Endometrium (tissue), 2 donors: ENCODE results near the gene SDCBP2.

Experiments used
- FAIRE-seq: peaks from 2 replicates; lab custom pipeline; 2012; peaks lifted over from hg19 to GRCh38; lab: Jason Lieb, UNC
- donor health status: control.
- donor health status: control.

The SDCBP2 gene

DNA sequence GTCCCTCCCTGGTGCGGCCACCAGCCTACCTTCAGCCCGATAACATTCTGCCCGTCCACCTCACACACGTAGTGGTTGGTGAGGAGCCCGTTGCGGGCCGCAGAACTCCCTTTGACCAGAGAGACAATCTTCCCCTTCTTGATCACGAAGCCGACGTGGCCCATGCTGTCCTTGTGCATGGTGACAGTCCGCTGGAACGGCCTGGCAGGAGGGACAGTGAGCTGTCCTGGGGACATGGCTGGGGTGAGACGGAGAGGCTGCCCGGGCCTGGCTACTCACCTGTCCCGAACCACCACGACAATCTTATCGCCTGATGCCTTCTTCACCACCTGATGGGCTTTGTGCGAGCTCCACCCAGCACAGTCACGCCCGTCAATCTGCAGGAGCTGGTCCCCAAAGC lies 16.6 kb downstream of the SDCBP2 start:
- FAIRE-seq = no peak

DNA sequence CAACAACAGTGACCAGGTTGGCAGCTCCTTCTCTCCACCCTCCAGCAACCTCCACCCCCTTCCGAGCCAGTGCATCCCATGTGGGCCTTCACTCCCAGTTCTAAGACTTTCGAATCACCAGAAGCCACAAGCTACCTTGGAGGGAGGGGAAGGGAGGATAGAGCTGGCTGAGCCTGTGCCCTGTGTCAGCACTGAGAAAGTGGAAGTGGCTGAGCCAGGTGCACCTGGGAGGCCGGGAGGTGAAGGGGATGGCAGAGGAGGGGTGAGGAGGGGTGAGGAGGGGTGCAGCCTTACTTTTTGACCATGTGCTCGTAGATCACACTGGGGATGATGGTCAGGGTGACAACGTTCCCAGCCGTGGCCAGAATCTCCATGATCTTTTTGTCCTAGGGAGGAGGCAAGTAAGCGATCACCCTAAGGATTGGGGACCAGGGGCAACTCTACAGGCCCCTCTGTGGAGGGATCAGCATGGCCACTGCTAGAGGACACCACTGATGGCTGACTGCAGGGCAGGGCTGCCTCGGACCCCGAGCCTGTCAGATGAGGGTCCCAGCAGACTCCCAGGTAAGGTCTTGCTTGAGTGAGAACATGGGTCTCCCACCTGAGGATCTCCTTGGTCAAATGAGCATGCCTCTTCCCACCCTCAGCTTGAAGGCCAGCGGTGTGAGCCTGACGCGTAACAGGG lies 18.3 kb downstream of the SDCBP2 start:
- FAIRE-seq = no peak

DNA sequence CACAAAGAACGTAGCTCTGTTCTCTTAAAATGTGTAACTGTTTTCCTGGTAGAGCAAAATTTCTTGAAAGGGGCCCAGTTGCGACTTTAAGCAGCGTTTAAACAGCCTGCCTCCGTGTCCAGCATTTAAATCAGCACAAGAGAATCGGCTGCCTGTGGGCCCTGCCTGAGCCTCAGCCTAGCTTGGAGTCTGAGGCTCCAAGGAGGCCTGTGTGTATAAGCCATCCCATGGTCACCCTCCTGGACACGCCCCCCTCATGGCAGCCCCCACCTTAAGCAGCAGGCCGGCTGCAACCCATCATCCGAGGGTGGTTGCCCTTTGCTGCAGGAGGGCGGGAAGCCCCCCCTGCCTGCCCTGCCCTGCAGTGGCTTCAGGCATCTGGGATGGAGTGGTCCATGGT lies 18.9 kb downstream of the SDCBP2 start:
- FAIRE-seq = no peak

DNA sequence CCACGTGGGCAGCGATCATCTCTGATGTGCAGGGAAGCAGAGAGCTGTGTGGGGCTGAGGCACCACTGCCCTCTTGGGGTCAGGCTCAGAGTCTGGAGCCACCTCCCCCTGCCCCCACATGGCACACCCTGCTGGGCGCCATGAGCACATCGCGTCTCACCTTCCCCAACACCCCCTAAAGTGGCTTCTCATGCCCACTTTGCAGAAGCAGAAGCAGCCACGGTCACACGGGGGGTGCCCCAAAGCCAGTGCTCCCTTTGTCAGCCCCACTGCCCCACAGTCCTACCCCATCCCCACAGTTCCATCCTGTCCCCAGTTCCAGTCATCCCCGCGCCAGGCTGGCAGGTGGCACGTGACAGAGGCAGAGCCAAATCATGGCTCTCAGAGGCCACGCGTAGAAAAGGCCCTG lies 19.5 kb downstream of the SDCBP2 start:
- FAIRE-seq = no peak

DNA sequence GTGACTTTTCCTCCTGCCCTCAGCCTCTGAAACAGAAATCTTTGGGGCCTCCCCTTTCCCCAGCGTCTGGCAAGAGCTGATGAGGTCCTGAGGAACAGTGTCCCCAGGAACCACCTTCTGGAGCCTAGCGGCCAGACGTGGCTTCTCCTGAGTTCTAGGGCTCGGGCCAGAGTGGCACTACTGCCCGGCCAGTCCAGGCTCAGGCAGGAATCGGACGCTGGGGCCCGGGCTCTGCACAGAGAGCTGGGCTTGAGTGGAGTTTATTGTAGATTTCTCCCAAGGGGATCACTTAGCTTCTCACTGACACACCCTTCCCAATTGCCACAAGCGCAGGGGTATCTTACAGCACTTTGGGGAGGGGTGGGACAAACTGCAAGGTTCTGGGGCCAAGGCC lies 20.2 kb downstream of the SDCBP2 start:
- no peak for FAIRE-seq

DNA sequence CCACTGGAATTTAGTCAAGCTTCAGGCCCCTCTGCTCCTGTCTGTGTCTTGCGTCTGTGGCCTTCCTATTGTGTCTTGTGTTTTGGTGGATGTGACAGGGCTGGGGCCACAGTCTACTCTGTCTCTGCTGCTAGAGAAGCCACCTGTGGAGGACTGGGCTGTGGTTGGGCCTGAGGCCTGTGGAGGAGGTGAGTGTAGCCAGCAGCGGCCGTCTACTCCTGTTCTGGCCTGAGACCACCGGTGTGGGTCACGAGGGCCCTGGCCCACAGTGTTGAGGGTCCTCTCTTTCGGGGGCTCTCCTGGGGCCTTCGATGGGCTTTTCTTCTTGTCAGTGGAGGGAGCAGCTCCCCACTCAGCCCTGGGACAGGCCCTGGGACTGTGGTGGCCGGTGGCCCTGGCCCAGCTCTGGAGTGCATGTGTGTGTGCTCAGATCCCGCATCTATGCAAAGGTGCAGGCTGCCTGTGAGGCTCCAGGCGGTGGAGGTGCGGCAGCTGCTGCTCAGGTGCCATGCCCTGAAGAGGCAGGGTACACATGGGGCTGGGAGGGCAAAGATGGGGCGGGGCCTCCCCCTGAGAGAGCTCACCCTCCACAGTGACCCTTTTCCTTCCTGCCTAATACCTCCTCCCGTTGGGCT lies 20.8 kb downstream of the SDCBP2 start:
- FAIRE-seq = no peak

DNA sequence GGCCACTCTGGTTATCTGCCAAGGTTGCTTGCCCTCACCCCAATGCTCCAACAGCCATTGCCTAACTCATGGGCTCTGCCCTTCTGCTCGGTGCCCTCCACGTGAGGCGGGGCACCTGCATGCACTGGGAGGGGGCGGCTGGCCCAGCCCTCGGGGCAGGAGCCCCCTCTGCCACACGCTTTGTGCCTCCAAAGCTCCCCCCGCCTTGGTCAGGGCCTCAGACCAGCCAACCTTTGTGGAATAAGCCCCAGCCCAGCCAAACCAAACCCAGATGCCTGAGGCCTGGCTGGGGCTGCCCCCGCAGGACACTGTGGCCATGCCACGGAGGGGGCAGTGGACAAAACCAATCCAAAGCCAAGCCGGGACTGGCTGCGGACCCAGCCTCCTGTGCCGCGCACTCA lies 21.4 kb downstream of the SDCBP2 start:
- FAIRE-seq = no peak

DNA sequence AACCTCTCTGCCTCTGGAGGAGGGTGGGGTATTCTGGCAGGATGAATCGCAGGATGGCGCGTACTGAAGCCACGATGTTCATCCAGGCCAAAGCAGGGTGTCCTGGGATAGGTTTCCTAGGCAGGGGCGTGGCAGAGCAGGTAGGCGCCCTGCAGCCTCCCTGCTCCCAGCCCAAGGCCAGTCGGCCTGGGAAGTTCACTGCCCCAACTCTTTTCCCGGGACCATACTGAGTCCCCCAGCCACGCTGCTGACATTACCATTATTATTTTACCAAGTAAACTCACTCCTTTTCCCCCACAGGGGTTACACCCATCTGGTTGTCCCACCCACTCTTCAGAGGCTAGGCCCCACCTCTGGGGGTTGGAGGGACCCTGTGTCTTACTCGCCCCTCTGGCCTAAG lies 21.8 kb downstream of the SDCBP2 start:
- FAIRE-seq = no peak

DNA sequence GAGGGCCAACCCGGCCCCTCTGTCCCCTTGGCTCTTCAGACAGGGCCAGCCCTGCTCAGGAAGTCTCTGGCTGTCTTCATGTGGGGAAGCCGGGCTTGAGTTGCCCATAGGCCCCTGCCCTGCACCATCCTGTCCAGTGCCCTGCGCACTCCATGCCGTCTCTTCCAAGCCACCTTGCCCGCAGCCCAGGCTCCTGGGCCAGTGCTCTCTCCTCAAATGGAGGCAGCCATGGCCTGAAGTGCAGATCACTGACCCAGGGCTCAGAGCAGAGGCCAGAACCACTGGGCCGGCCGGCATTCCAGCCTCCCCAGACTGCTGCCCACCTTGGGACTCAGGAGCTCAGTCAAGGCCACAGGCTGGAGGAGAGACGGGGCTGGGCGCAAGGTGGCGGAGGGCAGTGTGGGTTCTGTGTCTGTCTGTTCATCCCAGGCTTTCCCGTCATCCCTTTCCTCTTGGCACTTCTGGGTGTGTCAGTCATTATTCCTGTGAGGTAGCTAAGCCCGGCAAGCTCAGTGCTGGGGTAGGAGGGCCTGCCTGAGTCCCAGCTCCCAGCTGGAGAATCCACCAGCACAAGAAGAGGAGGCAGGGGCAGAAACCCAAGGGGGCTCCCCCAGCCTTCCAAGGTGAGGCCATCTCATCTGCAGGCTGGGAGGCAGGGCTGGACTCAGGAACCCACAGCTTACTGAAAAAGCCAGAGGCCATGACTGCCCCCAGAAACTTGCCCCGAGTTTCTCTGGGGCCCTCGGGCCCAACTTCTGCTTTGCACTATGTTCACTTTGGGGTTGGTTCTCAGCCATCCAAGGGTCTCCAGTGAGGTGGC lies 22.4 kb downstream of the SDCBP2 start:
- no peak for FAIRE-seq

DNA sequence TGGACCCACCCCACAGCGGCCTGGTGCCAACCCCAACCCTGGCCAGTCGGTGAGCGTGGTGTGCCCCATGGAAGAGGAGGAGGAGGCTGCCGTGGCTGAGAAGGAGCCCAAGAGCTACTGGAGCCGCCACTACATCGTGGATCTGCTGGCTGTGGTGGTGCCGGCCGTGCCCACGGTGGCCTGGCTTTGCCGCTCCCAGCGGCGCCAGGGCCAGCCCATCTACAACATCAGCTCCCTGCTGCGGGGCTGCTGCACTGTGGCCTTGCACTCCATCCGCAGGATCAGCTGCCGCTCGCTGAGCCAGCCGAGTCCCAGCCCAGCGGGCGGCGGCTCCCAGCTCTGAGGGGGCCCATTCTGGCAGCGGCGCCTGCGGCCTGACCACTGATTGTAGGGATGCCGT lies 23.2 kb downstream of the SDCBP2 start:
- FAIRE-seq = no peak

DNA sequence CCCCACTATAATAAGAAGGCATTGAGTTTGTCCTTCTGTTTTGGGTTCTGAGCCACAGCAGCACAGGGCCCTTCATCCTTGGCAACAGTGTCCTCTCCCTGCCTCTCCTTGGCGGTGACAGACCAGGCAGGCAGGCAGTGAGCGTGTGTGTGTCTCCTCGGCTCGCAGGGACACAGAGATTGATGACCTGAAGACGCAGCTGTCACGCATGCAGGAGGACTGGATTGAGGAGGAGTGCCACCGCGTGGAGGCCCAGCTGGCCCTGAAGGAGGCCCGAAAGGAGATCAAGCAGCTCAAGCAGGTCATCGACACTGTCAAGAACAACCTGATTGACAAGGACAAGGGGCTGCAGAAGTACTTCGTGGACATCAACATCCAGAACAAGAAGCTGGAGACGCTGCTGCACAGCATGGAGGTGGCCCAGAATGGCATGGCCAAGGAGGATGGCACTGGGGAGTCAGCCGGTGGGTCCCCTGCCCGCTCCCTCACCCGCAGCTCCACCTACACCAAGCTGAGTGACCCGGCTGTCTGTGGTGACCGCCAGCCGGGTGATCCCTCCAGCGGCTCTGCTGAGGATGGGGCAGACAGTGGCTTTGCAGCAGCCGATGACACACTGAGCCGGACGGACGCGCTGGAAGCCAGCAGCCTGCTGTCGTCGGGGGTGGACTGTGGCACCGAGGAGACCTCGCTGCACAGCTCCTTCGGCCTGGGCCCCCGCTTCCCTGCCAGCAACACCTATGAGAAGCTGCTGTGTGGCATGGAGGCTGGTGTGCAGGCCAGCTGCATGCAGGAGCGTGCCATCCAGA lies 24.0 kb downstream of the SDCBP2 start:
- no peak for FAIRE-seq

DNA sequence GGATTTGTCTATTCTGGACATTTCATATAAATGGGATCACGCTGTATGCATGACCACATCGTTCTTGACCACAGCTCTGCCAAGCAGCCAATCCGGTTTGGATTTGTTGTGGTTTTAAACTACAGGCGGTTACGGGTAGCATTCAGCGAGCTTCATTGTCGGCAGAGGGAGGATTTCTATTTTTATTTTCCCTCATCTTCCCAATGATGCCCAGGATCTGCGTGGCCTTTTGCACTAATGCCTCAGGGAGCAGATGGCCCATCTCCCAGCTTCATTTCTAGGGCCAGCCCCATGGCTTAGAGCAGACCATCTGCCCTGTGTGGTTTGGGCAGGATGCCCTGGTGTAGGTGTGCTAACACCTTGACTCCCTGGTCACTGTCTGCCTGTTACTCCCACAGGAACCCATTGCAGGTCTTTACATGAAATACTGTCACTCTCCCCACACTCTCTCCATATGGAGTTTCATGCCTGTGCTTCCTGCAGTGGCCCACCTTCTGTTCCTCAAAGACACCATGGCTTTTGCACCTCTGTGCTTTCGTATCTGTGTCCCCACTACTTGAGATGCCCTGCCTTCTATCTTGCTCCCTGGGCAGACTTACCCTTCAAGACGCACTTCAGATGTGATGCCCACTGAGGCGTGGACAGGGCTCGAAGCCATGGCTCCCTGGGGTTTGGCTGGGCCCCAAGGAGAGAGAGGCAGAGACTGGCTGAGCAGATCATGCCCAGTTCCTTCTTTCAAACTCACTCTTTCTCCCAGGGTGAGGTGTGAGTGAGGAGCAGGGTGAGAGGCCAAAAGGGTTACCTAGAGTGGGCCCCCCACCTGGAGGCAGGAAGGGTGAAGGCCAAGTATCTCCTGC lies 26.0 kb downstream of the SDCBP2 start:
- no peak for FAIRE-seq

DNA sequence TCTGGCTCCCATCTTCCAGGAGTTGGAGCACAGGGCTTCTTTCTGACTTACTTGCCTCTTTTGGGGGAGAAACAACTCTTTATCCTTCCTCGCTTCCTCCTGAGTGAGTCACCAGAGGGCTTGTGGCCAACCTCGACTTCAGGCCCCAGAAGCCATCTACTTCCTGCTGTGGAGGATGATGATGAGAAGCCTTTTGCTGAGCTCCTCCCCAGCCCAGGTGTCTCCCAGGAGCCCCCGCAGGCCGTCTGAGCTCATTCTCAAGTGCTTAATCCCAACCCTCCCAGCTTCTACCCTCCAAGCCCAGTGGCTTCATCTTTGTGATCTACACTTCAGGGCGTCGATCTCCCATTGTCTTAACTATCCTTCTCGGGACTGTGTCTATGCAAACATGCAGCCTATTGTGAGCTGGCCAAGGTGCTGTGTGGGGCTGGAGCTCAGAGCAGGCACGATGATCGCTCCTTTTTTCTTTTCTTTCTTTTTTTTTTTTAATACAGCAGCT lies 27.9 kb downstream of the SDCBP2 start:
- no peak for FAIRE-seq

DNA sequence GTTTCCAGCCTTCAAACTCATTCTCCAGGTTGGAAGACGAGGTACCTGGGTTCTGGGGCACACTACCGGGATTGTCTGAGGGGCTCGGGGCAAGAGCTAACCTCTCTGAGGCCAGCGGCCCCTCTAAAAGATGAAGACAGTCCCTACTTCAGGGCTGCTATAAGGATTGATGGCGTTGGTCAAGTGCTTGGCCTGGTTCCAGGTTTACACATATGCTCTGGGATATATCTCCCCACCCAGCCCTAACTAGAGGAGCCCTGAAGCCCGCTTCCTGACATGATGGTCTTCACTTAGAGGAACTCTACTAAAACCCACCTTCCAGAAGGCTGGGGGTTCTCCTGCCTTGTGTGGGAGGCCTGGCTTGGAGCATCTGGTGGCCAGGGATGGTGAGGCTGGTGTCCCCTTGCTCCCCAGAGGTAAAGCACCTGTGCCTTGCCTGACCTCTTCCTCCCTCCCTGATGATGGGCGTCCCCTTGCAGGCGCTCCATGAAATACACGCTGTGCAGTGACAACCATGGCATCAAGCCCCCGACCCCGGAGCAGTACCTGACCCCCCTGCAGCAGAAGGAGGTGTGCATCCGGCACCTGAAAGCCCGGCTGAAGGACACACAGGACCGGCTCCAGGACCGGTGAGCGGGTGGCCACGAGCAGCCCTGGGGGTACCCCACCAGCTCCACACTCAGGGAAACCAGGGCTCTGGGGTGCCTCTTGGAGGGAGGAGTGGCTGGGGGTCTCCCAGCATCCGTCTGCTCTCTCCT lies 28.7 kb downstream of the SDCBP2 start:
- no peak for FAIRE-seq

DNA sequence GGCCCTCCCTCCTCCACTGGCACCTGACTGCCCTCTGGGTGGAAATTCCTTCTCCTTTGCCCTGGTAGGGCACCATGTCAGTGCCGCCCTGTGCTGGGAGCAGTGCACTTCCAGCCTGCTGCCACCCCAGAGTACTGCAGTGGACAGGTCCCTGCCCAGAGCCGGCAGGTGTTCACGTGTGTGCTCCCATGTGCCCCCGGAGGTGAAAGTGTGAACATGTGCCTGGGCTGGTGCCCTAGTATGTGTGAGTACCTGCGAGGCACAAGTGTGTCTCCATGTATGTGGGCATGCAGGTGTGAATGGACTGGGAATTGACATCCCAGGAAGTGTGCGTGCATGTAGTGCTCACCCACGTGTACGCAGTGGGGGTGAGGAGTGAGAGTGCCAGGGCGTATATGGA lies 29.4 kb downstream of the SDCBP2 start:
- no peak for FAIRE-seq

DNA sequence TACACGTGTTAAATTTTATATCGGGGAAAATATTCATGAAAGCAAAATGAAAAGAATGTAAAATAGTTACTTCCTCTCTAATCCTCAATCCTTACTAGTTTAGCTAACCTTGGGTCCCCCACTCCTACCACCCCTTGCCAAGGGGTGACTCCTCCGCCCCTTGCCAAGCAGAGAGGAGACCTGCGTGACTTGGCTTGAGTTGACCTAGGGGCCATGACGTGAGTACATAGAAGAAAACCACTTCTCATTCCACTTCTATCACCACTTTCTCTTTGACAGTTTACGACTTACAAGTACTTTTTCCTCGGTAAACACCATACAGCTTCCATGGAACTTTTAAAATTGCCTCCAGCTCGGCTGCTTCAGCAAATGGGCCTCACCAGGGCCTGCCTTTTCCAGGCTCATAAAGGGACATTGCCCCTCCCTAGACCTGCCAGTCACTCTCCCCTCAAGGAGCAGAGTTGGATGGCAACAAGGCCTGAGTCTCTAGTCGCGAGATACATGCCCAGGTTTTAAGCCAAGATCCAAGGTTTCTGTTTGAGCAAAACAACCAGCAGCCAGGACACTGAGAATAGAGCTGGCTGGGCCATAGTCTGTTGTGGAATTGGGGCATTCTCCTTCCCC lies 29.9 kb downstream of the SDCBP2 start:
- FAIRE-seq = no peak

DNA sequence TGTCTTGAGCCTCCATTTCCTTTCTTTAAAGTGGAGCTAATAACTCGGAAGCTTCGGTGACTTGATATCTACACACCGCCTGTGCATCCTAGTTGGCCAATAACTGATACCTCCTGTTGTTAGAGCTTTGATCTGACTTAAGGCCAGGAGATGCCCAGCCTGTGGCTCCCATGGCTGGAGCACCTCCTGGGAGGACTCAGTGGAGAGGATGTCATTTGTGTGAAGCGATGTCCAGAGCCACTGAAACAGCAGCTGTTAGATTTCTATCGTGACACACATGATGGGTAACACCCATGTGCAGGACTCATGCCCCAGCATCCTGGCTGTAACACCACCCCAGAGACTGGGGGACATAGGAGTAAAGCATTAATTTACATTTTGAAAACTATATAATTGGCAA lies 30.8 kb downstream of the SDCBP2 start:
- no peak for FAIRE-seq

DNA sequence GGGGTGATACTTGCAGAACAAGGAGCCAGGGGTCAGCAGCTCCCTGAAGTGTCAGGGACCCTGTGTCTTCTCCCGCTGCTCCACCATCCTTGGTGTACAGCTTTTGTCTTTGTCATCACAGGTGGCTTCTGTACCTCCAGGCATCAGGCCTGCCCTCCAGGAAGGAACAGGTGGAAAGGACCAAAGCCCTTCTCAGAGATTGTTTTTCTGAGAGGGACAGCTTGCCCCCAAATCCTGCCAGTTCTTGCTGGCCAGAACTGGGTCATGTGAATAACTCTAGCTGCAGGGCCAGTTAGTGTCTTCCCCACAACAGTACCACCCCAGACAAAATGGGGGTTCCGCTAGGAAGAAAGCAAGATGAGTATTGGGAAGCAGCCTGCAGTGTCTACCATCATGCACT lies 31.5 kb downstream of the SDCBP2 start:
- no peak for FAIRE-seq

DNA sequence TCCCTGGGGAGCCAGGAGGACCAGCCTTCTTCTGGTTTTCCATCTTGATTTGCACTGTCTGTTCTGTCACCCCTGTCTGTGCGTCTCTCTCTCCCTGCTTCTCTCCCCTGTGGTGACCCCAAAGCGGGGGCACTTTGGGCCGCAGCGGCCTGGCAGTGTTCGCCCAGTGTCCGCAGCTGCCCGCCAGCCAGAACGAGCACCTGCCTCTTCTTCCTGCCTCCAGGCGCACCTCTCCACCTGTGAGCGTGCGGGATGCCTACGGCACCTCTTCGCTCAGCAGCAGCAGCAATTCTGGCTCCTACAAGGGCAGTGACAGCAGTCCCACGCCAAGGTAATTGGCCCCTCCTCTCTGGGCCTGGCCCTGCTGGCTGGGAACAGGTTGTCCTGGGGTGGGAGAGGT lies 32.0 kb downstream of the SDCBP2 start:
- no peak for FAIRE-seq

DNA sequence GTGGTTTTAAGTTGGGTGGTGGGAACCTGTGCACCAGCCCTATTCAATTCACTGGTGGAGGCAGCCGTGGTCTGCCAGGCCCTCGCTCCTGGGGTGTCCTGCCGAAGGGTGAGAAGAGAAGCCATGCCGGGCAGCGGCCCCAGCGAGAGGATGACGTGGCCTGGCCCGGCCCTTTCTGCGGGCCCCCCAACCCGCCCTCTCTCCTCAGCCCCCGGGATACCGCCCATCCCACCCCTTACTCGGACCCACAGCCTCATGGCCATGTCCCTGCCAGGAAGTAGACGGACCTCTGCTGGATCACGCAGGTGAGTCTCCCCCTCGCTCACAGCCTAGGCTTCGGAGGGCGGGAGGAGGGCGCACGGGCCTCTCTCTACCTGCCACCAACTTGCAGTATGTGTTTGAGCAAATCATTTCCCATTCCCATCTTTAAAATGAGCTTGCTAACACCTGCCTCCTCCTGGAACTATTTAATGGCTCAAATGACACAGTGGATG lies 32.8 kb downstream of the SDCBP2 start:
- FAIRE-seq = no peak
